Gastrocnemius medialis (tissue), 4 donors: ENCODE results near the gene EAPP.

Source experiments
- POLR2A ChIP-seq, 2 donors: fragments of 450-650 bp; IDR thresholded peaks; one replicate each; pipeline ENCODE4 v1.6.1; 2017; ENCODE audit warnings: antibody characterized with exemption in 2 of 2, mild to moderate bottlenecking in 2 of 2, moderate library complexity in 2 of 2
- TF ChIP-seq, protein P1 (sequence below), 5 experiments: fragments of 450-650 bp in 3 of 5; fragments of 200-600 bp in 2 of 5; sonication (generic) in 2 of 5; IDR thresholded peaks in 4 of 5; conservative IDR thresholded peaks in 1 of 5; 1 replicate in 4 of 5; 2 replicates in 1 of 5; pipeline ENCODE4 v1.5.1; 2016 to 2019; ENCODE audit warnings: antibody characterized with exemption in 5 of 5, mild to moderate bottlenecking in 3 of 5, moderate library complexity in 3 of 5

DNA sequence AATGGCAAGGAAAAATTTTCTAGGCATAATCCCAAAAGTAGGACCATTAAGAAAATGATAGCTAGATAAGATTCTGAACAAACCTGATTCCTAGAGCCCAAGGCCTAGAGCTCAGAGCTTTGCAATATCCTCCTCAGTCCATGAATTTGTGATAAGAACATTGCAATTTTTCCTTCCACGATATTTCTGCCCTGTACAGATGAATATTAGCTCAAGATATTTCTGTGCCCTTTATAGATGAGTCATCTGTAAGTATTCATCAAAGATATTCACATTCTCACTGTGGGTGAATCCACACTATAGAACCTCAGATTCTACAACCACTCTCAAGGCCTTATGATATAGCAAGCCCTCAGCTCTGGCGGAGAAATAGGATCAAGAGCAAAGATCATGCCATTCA, 37.5 kb downstream of the EAPP start:
- TF ChIP-seq, protein P1, sequence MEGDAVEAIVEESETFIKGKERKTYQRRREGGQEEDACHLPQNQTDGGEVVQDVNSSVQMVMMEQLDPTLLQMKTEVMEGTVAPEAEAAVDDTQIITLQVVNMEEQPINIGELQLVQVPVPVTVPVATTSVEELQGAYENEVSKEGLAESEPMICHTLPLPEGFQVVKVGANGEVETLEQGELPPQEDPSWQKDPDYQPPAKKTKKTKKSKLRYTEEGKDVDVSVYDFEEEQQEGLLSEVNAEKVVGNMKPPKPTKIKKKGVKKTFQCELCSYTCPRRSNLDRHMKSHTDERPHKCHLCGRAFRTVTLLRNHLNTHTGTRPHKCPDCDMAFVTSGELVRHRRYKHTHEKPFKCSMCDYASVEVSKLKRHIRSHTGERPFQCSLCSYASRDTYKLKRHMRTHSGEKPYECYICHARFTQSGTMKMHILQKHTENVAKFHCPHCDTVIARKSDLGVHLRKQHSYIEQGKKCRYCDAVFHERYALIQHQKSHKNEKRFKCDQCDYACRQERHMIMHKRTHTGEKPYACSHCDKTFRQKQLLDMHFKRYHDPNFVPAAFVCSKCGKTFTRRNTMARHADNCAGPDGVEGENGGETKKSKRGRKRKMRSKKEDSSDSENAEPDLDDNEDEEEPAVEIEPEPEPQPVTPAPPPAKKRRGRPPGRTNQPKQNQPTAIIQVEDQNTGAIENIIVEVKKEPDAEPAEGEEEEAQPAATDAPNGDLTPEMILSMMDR (IDR thresholded peaks at IDR 0.05 in 4 of 5, conservative IDR thresholded peaks at IDR 0.05 in 1 of 5) = no peak
- TF ChIP-seq POLR2A (IDR thresholded peaks at IDR 0.05) = no peak
